ENCODE measurements around the gene TRIM28. TPM values are rescaled to one million over a fixed set of nuclear protein-coding genes. Genes with fewer than 3 reads are reported as not detected.

The TRIM28 gene
- total and polyA plus RNA-seq, 7 donors = 141 to 212 (median 165) TPM

GRCh38 chr19:58568453-58569130 is 24.7 kb downstream of the TRIM28 start:
- H3K4me1 ChIP-seq = peaks cover 8% of the 10 kb centered on the region
- DNase-seq (peak in 1 of 2 donors; percentile 9), ATAC-seq (no peak)
- H3K27ac ChIP-seq = no peak overlapping the region
- H3K27me3 ChIP-seq (ENCODE audit: insufficient read depth in 3 of 3, low read length in 2 of 3) = no peaks in the 10 kb centered on the region
- peaks cover 2 to 52% of the 10 kb centered on the region in 2 donors for H3K36me3 ChIP-seq (ENCODE audit: insufficient read depth in 1 of 2, low read depth in 1 of 2)
- no peaks in the 10 kb centered on the region for H3K9me3 ChIP-seq
- no peak for TF ChIP-seq CTCF (IDR thresholded peaks at IDR 0.05)
- H3K4me3 ChIP-seq = no peak overlapping the region
- 91 to 99% (median 98%) methylated on average over 4 of the region's 4 CpGs for WGBS, 3 donors
- intact Hi-C loops (cut with DNase I) = no loop called here

GRCh38 chr19:58569191-58569942 is 25.5 kb downstream of the TRIM28 start:
- ATAC-seq (no peak), DNase-seq (peak in 1 of 2 donors; percentile 8)
- intact Hi-C loops (cut with DNase I) = no loop called here

GRCh38 chr19:58569943-58570670 is 26.2 kb downstream of the TRIM28 start:
- WGBS, 3 donors = 86 to 87% (median 86%) methylated on average over 8 of the region's 8 CpGs
- H3K36me3 ChIP-seq (ENCODE audit: insufficient read depth in 1 of 2, low read depth in 1 of 2) = peaks cover 2 to 52% of the 10 kb centered on the region in 2 donors
- no peak overlapping the region for H3K27ac ChIP-seq
- H3K4me1 ChIP-seq = peaks cover 13% of the 10 kb centered on the region
- no peaks in the 10 kb centered on the region for H3K27me3 ChIP-seq (ENCODE audit: insufficient read depth in 3 of 3, low read length in 2 of 3)
- DNase-seq = peak in 1 of 2 donors; percentile 15
- no peak for ATAC-seq
- H3K9me3 ChIP-seq = no peaks in the 10 kb centered on the region
- no peak overlapping the region for H3K4me3 ChIP-seq
- intact Hi-C loops (cut with DNase I) = loop anchor here in 1 of 2 donors (1.0 kb wide), 1 partner anchor 11 kb away; no protein-coding TSS in a partner anchor
- no peak for TF ChIP-seq CTCF (IDR thresholded peaks at IDR 0.05)

More at GRCh38 chr19:58569191-58569942, 25.5 kb downstream of the TRIM28 start:
- Histone ChIP-seq H3K9me3 (no peaks in the 10 kb centered on the region), H3K27me3 (ENCODE audit: insufficient read depth in 3 of 3, low read length in 2 of 3) (no peaks in the 10 kb centered on the region), H3K4me1 (peaks cover 10% of the 10 kb centered on the region), H3K27ac (no peak overlapping the region), H3K36me3 (ENCODE audit: insufficient read depth in 1 of 2, low read depth in 1 of 2) (peaks cover 2 to 52% of the 10 kb centered on the region in 2 donors), H3K4me3 (no peak overlapping the region)
- TF ChIP-seq CTCF (IDR thresholded peaks at IDR 0.05) = no peak
- 87 to 93% (median 92%) methylated on average over 6 of the region's 6 CpGs for WGBS, 3 donors

GRCh38 chr19:58570770-58571574 is 27.1 kb downstream of the TRIM28 start:
- Histone ChIP-seq H3K27ac (no peak overlapping the region), H3K36me3 (ENCODE audit: insufficient read depth in 1 of 2, low read depth in 1 of 2) (peaks cover 2 to 51% of the 10 kb centered on the region in 2 donors), H3K9me3 (no peaks in the 10 kb centered on the region), H3K4me1 (peaks cover 13% of the 10 kb centered on the region), H3K4me3 (no peak overlapping the region), H3K27me3 (ENCODE audit: insufficient read depth in 3 of 3, low read length in 2 of 3) (no peaks in the 10 kb centered on the region)
- no peak for TF ChIP-seq CTCF (IDR thresholded peaks at IDR 0.05)
- DNase-seq = peak in 1 of 2 donors; percentile 15
- no peak for ATAC-seq
- 91 to 95% (median 92%) methylated on average over 24 to 25 of the region's 25 CpGs for WGBS, 3 donors
- intact Hi-C loops (cut with DNase I) = loop anchor here in 1 of 2 donors (1.0 kb wide), 1 partner anchor 12 kb away; no protein-coding TSS in a partner anchor
